ENCODE data around the gene HCST.

The HCST gene

GRCh38 chr19:35936738-35937268, 34.5 kb downstream of the HCST start:
- no peak for DNase-seq (ENCODE audit: low read depth)
- TF ChIP-seq, protein P1, sequence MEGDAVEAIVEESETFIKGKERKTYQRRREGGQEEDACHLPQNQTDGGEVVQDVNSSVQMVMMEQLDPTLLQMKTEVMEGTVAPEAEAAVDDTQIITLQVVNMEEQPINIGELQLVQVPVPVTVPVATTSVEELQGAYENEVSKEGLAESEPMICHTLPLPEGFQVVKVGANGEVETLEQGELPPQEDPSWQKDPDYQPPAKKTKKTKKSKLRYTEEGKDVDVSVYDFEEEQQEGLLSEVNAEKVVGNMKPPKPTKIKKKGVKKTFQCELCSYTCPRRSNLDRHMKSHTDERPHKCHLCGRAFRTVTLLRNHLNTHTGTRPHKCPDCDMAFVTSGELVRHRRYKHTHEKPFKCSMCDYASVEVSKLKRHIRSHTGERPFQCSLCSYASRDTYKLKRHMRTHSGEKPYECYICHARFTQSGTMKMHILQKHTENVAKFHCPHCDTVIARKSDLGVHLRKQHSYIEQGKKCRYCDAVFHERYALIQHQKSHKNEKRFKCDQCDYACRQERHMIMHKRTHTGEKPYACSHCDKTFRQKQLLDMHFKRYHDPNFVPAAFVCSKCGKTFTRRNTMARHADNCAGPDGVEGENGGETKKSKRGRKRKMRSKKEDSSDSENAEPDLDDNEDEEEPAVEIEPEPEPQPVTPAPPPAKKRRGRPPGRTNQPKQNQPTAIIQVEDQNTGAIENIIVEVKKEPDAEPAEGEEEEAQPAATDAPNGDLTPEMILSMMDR (IDR thresholded peaks at IDR 0.05; ENCODE audit: low read depth, low read length, missing control alignments) = no peak
- H3K4me3 ChIP-seq (ENCODE audit: low read depth, low read length) = peak overlapping the region; percentile 57
- in situ Hi-C loops (cut with HindIII; ENCODE audit: low sequenced_read_pairs) = no loop called here

DNA sequence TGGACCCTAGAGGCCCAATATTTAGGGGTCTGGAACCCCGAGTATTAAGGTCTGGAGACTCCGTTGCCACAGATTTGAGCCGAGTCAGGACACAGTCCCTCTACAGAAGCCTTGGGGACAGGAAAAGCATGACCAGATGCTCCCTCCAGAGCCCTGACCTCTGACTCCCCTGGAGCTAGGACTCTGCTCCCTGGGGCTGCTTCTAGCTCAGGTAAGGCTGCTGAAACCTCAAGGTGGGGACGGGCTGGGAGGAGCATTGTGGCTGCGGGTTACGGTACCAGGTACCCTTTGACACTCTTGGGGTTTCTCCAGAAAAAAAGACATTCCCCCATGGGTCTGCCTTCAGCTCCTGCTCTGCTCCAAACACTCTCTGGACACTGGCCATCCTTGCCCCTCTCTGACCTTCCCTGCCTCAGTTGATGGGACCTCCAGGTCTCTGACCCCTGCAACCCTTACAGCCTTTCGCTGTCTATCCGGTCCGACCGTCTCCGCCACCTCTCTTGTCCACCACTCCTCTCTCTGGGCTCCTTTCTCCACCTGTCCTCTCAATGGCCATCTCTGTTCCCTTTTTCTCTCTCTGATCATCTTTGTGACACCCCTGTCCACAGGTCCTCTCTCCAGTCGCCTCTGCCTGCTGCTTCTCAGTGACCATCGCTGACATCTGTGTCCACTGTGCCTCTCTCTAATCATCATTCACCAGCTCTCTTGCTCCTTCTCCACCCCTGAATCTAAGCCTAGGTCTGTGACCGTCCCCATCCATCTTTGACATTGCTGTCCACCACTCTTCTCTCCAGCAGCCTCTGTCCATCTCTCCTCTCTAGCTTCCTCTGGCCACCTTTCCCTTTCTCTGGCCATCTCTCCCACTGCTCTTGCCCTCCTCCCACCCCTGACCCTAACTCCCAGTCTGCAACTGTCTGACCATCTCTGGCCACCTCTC, 35.3 kb downstream of the HCST start:
- in situ Hi-C loops (cut with HindIII; ENCODE audit: low sequenced_read_pairs) = no loop called here
- DNase-seq (ENCODE audit: low read depth) = no peak
- TF ChIP-seq, protein P1 (IDR thresholded peaks at IDR 0.05; ENCODE audit: low read depth, low read length, missing control alignments) = no peak
- H3K4me3 ChIP-seq (ENCODE audit: low read depth, low read length) = peak overlapping the region; percentile 57

DNA sequence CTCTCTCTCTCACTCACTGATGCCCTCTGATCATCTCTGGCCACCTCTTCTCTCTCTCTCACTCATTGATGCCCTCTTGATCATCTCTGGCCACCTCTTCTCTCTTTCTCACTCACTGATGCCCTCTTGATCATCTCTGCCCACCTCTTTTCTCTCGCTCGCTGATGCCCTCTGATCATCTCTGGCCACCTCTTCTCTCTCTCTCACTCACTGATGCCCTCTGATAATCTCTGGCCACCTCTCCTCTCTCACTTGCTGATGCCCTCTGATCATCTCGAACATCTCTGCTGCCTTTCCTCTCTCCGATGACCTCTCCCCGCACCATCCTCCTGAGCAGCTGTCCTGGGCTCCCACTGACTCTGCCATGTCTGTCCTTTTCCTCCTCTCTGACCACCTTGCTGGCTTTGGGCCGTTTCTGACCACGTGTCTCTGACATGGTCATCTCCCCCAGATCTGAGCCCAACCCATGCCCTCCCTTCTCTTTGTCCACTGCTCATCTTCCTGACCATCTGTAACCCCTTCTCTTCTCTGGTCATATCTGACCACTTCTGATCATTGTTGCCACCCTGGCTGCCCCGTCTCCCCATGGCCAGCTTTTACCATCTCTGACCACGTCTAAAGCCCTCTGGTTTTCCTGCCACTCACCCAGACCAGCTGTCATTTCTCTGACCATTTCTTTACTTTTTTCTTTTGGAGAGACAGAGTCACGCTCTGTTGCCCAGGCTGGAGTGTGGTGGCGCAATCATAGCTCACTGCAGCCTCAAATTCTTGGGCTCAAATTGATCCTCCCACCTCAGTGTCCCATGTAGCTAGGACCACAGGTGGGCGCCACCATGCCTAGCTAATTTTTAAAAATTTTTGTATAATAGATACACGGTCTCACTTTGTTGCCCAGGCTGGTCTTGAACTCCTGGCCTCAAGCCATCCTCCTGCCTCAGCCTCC, 36.2 kb downstream of the HCST start:
- TF ChIP-seq, protein P1 (IDR thresholded peaks at IDR 0.05; ENCODE audit: low read depth, low read length, missing control alignments) = no peak
- no peak for DNase-seq (ENCODE audit: low read depth)
- in situ Hi-C loops (cut with HindIII; ENCODE audit: low sequenced_read_pairs) = no loop called here
- peak overlapping the region; percentile 57 for H3K4me3 ChIP-seq (ENCODE audit: low read depth, low read length)

GRCh38 chr19:35939307-35940077, 37.2 kb downstream of the HCST start:
- TF ChIP-seq, protein P1 (IDR thresholded peaks at IDR 0.05; ENCODE audit: low read depth, low read length, missing control alignments) = no peak
- in situ Hi-C loops (cut with HindIII; ENCODE audit: low sequenced_read_pairs) = no loop called here
- no peak overlapping the region for H3K4me3 ChIP-seq (ENCODE audit: low read depth, low read length)
- DNase-seq (ENCODE audit: low read depth) = no peak

GRCh38 chr19:35940078-35940775, 37.9 kb downstream of the HCST start:
- DNase-seq (ENCODE audit: low read depth) = no peak
- in situ Hi-C loops (cut with HindIII; ENCODE audit: low sequenced_read_pairs) = no loop called here
- no peak overlapping the region for H3K4me3 ChIP-seq (ENCODE audit: low read depth, low read length)
- TF ChIP-seq, protein P1 (IDR thresholded peaks at IDR 0.05; ENCODE audit: low read depth, low read length, missing control alignments) = no peak

Data from astrocyte of the cerebellum (primary cell).